Measurements from ENCODE around the gene C1orf21.

GRCh38 chr1:184429335-184429734 is 42.5 kb downstream of the C1orf21 start:
- TF ChIP-seq POLR2A (IDR thresholded peaks at IDR 0.05; ENCODE audit: low read depth, low read length) (no peak), TAF1 (IDR thresholded peaks at IDR 0.05; ENCODE audit: low read depth, low read length) (no peak), SPI1 (IDR thresholded peaks at IDR 0.05; ENCODE audit: low read depth, low read length) (no peak)

Data from GM12891 (cell line).